Lower leg skin (tissue), 3 donors: ENCODE results near the gene PLCG2.

Experiments used
- CTCF ChIP-seq, 3 donors: fragments of 450-650 bp; IDR thresholded peaks; one replicate each; pipeline ENCODE4 v1.5.1; 2016; ENCODE audit warnings: antibody characterized with exemption in 3 of 3, mild to moderate bottlenecking in 3 of 3, moderate library complexity in 2 of 3
- POLR2A ChIP-seq, 2 donors: fragments of 450-650 bp; IDR thresholded peaks; one replicate each; pipeline ENCODE4 v1.6.1; 2016 to 2017; ENCODE audit warnings: antibody characterized with exemption in 2 of 2, mild to moderate bottlenecking in 1 of 2, moderate library complexity in 1 of 2

- no peak for TF ChIP-seq POLR2A (IDR thresholded peaks at IDR 0.05)
- no peak for TF ChIP-seq CTCF (IDR thresholded peaks at IDR 0.05)
These were observed 17.7 kb downstream of the PLCG2 start for GRCh38 chr16:81796583-81797346.
